Neural cell (in vitro differentiated cells): ENCODE data around the gene RITA1. TPM values are rescaled to one million over a fixed set of nuclear protein-coding genes. Genes with fewer than 3 reads are reported as not detected.

ENCODE experiments used
- H2AFZ ChIP-seq: fragments of 200-600, 300-800 bp; sonication (generic), shearing (Covaris generic); 2 replicates; pipeline ENCODE4 v1.6.0; 2014; ENCODE audit warnings: low read depth, mild to moderate bottlenecking, antibody characterized with exemption, low read length, moderate library complexity
- H3F3A ChIP-seq: fragments of 200-600 bp; shearing (Covaris generic); 2 replicates; pipeline ENCODE4 v1.6.1; 2016; ENCODE audit warnings: mild to moderate bottlenecking, moderate library complexity, mixed read lengths, antibody characterized with exemption, low read length; ENCODE audit not compliant: insufficient read depth, poor library complexity, severe bottlenecking
- H3K27ac ChIP-seq: fragments of 200-600, 300-800 bp; sonication (generic), shearing (Covaris generic); 2 replicates; pipeline ENCODE4 v1.5.1; 2014; ENCODE audit warnings: mild to moderate bottlenecking, low read length, moderate library complexity
- H3K27me3 ChIP-seq: fragments of 300-800, 200-600 bp; sonication (generic), shearing (Covaris generic); 2 replicates; pipeline ENCODE4 v1.6.0; 2014; ENCODE audit warnings: mild to moderate bottlenecking, low read depth, low read length, moderate library complexity; ENCODE audit not compliant: insufficient read depth
- H3K36me3 ChIP-seq: fragments of 300-800, 200-600 bp; sonication (generic), shearing (Covaris generic); 2 replicates; pipeline ENCODE4 v1.5.1; 2014; ENCODE audit warnings: mild to moderate bottlenecking, antibody characterized with exemption, low read length, moderate library complexity; ENCODE audit not compliant: insufficient read depth
- H3K4me2 ChIP-seq: fragments of 300-800, 200-600 bp; sonication (generic), shearing (Covaris generic); 2 replicates; pipeline ENCODE4 v1.6.0; 2014; ENCODE audit warnings: mild to moderate bottlenecking, low read length
- H3K4me3 ChIP-seq: fragments of 300-800, 200-600 bp; sonication (generic), shearing (Covaris generic); 2 replicates; pipeline ENCODE4 v1.5.1; 2014; ENCODE audit warnings: mild to moderate bottlenecking, low read length, moderate library complexity
- H3K79me2 ChIP-seq: fragments of 200-600 bp; shearing (Covaris generic); replicated peaks from 2 replicates; pipeline ENCODE4 v1.6.0; 2014; ENCODE audit warnings: mild to moderate bottlenecking, low read length, moderate library complexity; ENCODE audit not compliant: insufficient read depth
- H3K9ac ChIP-seq: fragments of 300-800, 200-600 bp; sonication (generic), shearing (Covaris generic); 2 replicates; pipeline ENCODE4 v1.6.1; 2016; ENCODE audit warnings: mild to moderate bottlenecking, low read length, mixed read lengths
- H3K9me2 ChIP-seq: fragments of 200-600 bp; shearing (Covaris generic); 2 replicates; pipeline ENCODE4 v1.6.1; 2016; ENCODE audit warnings: mild to moderate bottlenecking, low read length, mixed read lengths; ENCODE audit not compliant: insufficient read depth
- H3K9me3 ChIP-seq: fragments of 200-600, 300-800 bp; sonication (generic), shearing (Covaris generic); 2 replicates; pipeline ENCODE4 v1.6.1; 2016; ENCODE audit warnings: mild to moderate bottlenecking, mixed run types, low read length, moderate library complexity, mixed read lengths
- H4K20me1 ChIP-seq: fragments of 200-600 bp; shearing (Covaris generic); 2 replicates; pipeline ENCODE4 v1.6.1; 2016; ENCODE audit warnings: mild to moderate bottlenecking, mixed run types; ENCODE audit not compliant: insufficient read depth
- EP300 ChIP-seq: fragments of 450-650 bp; conservative IDR thresholded peaks from 2 replicates; pipeline ENCODE4 v1.6.1; 2014; ENCODE audit warnings: antibody characterized with exemption, mild to moderate bottlenecking, moderate library complexity; ENCODE audit not compliant: poor library complexity, severe bottlenecking
- EZH2 ChIP-seq: fragments of 200-600, 300-800 bp; shearing (Covaris generic), sonication (generic); IDR thresholded peaks from 2 replicates; pipeline ENCODE4 v1.6.1; 2014; ENCODE audit warnings: antibody characterized with exemption, low read length, borderline replicate concordance, mild to moderate bottlenecking; ENCODE audit not compliant: insufficient read depth, poor library complexity, severe bottlenecking
- MXI1 ChIP-seq: fragments of 450-650 bp; conservative IDR thresholded peaks from 2 replicates; pipeline ENCODE4 v1.6.1; 2014; ENCODE audit warnings: antibody characterized with exemption, mild to moderate bottlenecking; ENCODE audit not compliant: poor library complexity, severe bottlenecking
- RAD21 ChIP-seq: fragments of 450-650 bp; conservative IDR thresholded peaks from 2 replicates; pipeline ENCODE4 v1.6.1; 2014; ENCODE audit warnings: antibody characterized with exemption, mild to moderate bottlenecking, moderate library complexity
- SMC3 ChIP-seq: fragments of 450-650 bp; conservative IDR thresholded peaks from 2 replicates; pipeline ENCODE4 v1.6.1; 2014; ENCODE audit warnings: antibody characterized with exemption, mild to moderate bottlenecking, moderate library complexity; ENCODE audit not compliant: poor library complexity
- TAF1 ChIP-seq: IDR thresholded peaks from 2 replicates; pipeline ENCODE4 v1.6.1; 2012; ENCODE audit warnings: low read depth
- polyA plus RNA-seq: library from polyadenylated mRNA; depleted of rRNA; stranded (reverse); fragments of >200 nt; gene quantifications from 2 replicates; pipeline ENCODE4 v1.2.3, GENCODE V29; 2014
- TF ChIP-seq, protein P1 (sequence below): IDR thresholded peaks from 2 replicates; pipeline ENCODE4 v1.6.1; 2012; ENCODE audit warnings: borderline replicate concordance
- TF ChIP-seq, protein P2 (sequence below): fragments of 450-650 bp; IDR thresholded peaks from 2 replicates; pipeline ENCODE4 v1.5.1; 2014; ENCODE audit warnings: antibody characterized with exemption, mild to moderate bottlenecking, moderate library complexity; ENCODE audit not compliant: poor library complexity, severe bottlenecking

Gene RITA1
- polyA plus RNA-seq, 1 donor from 2014 or later: 23.3 TPM

DNA sequence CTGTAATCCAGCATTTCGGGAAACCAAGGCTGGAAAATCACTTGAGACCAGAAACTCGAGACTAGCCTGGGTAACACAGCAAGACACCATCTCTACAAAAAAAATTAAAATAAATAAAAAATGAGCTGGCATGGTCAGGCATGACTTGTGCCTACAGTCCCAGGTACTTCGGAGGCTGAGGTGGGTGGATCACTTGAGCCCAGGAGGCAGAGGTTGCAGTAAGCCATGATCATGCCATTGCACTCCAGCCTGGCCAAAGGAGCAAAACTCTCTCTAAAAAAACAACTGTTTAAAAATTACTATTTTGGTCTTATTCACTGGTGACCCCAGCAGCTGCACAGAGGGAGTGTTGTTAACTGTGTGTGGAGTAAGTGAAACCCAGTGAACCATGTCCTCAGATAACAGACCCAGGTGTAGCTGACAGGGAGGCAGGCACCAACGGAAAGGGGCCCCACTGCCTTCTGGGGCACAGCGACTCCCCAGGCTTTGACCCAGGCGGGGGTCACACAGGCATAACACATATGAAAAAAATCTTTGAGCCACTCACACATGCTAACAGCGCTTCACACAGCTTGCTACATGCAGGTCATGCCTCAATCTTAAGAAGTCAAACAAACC lies 12.3 kb upstream of the RITA1 start:
- no peak for TF ChIP-seq MXI1
- no peak for TF ChIP-seq EZH2
- no peak for TF ChIP-seq TAF1
- TF ChIP-seq, protein P1, sequence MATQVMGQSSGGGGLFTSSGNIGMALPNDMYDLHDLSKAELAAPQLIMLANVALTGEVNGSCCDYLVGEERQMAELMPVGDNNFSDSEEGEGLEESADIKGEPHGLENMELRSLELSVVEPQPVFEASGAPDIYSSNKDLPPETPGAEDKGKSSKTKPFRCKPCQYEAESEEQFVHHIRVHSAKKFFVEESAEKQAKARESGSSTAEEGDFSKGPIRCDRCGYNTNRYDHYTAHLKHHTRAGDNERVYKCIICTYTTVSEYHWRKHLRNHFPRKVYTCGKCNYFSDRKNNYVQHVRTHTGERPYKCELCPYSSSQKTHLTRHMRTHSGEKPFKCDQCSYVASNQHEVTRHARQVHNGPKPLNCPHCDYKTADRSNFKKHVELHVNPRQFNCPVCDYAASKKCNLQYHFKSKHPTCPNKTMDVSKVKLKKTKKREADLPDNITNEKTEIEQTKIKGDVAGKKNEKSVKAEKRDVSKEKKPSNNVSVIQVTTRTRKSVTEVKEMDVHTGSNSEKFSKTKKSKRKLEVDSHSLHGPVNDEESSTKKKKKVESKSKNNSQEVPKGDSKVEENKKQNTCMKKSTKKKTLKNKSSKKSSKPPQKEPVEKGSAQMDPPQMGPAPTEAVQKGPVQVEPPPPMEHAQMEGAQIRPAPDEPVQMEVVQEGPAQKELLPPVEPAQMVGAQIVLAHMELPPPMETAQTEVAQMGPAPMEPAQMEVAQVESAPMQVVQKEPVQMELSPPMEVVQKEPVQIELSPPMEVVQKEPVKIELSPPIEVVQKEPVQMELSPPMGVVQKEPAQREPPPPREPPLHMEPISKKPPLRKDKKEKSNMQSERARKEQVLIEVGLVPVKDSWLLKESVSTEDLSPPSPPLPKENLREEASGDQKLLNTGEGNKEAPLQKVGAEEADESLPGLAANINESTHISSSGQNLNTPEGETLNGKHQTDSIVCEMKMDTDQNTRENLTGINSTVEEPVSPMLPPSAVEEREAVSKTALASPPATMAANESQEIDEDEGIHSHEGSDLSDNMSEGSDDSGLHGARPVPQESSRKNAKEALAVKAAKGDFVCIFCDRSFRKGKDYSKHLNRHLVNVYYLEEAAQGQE: no peak
- H3K9me2 ChIP-seq: no peaks in the 10 kb centered on the region
- H3K9me3 ChIP-seq: no peaks in the 10 kb centered on the region
- peaks cover 11% of the 10 kb centered on the region for H3K36me3 ChIP-seq
- no peaks in the 10 kb centered on the region for H4K20me1 ChIP-seq
- no peaks in the 10 kb centered on the region for H3K27me3 ChIP-seq
- no peak overlapping the region for H2AFZ ChIP-seq
- H3K79me2 ChIP-seq: no peaks in the 10 kb centered on the region
- H3K9ac ChIP-seq: no peak overlapping the region
- H3F3A ChIP-seq: no peaks in the 10 kb centered on the region
- no peak overlapping the region for H3K4me3 ChIP-seq
- H3K4me2 ChIP-seq: no peak overlapping the region
- no peak overlapping the region for H3K27ac ChIP-seq

DNA sequence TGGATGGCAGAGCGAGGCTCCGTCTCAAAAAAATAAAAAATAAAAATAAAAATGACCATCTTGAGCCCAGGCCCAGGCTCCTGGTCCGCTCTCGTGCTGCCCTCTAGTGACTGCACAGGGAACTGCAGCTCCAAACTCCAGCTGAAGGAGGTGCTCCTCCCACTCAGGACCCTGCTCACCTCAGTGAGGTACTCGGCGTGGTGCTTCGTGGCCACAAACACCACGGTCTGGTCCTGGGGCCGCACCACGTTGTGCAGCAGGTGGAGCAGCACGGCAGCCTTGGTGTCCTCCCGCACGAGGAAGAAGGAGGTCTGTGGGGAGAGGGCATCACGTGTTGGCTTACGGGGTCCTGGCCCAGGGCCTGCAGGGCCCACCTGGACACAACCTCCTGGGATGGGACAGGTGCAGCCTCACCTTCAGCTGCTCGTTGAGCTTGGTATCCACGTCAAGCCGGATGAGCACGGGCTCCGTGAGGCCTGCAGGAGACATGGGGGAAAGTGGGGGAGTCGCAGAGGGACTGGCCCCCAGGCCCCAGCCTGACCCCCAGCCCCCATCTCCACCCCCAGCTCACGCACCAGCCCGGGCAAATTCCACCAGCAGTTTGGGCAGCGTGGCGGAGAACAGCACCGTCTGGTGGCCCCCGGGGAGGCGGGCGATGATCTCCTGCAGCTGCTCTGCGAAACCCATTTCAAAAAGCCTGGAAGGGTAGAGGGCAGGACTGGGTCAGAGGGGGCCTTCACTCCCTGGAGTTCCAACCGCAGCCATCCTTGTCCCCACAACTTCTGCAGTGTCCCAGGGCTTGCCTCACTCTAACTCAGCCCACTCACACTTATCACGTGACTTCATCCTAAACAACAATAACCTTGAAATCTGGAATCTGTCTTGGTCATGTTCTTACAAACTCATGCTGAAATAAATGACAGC lies 10.8 kb upstream of the RITA1 start:
- peaks cover 11% of the 10 kb centered on the region for H3K36me3 ChIP-seq
- no peak overlapping the region for H3K4me3 ChIP-seq

More for the DNA sequence above, 10.8 kb upstream of the RITA1 start:
- Histone ChIP-seq H3K9me2 (no peaks in the 10 kb centered on the region), H3K27ac (no peak overlapping the region), H3K9me3 (no peaks in the 10 kb centered on the region), H3K79me2 (no peaks in the 10 kb centered on the region), H3K4me2 (no peak overlapping the region), H4K20me1 (no peaks in the 10 kb centered on the region), H3F3A (no peaks in the 10 kb centered on the region), H3K27me3 (no peaks in the 10 kb centered on the region), H2AFZ (no peak overlapping the region), H3K9ac (no peak overlapping the region)
- TF ChIP-seq SMC3 (peak; percentile 96), RAD21 (peak; percentile 95), EZH2 (no peak), EP300 (no peak)
- TF ChIP-seq, protein P2, sequence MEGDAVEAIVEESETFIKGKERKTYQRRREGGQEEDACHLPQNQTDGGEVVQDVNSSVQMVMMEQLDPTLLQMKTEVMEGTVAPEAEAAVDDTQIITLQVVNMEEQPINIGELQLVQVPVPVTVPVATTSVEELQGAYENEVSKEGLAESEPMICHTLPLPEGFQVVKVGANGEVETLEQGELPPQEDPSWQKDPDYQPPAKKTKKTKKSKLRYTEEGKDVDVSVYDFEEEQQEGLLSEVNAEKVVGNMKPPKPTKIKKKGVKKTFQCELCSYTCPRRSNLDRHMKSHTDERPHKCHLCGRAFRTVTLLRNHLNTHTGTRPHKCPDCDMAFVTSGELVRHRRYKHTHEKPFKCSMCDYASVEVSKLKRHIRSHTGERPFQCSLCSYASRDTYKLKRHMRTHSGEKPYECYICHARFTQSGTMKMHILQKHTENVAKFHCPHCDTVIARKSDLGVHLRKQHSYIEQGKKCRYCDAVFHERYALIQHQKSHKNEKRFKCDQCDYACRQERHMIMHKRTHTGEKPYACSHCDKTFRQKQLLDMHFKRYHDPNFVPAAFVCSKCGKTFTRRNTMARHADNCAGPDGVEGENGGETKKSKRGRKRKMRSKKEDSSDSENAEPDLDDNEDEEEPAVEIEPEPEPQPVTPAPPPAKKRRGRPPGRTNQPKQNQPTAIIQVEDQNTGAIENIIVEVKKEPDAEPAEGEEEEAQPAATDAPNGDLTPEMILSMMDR: peak; percentile 96
